ENCODE results near the gene ILF3. TPM values are rescaled to one million over a fixed set of nuclear protein-coding genes. Genes with fewer than 3 reads are reported as not detected.

Gene ILF3
- total RNA-seq (100 to 1,000 TPM; 150 to 264 (median 221) TPM), polyA plus RNA-seq (100 to 1,000 TPM in 2 of 3 donors, 10 to 100 TPM in 1; 82.9 to 152 (median 143) TPM)
- long read RNA-seq, donor 1, full-length matches to known transcripts = 16 of 88 reads
- long read RNA-seq, donor 1, partial matches to known transcripts = 72 of 88 reads
- long read RNA-seq, donor 1, other reads (novel, unspliced or antisense) = 0 of 88 reads
- long read RNA-seq, donor 2, full-length matches to known transcripts = 15 of 28 reads
- long read RNA-seq, donor 2, partial matches to known transcripts = 13 of 28 reads
- long read RNA-seq, donor 2, other reads (novel, unspliced or antisense) = 0 of 28 reads

DNA sequence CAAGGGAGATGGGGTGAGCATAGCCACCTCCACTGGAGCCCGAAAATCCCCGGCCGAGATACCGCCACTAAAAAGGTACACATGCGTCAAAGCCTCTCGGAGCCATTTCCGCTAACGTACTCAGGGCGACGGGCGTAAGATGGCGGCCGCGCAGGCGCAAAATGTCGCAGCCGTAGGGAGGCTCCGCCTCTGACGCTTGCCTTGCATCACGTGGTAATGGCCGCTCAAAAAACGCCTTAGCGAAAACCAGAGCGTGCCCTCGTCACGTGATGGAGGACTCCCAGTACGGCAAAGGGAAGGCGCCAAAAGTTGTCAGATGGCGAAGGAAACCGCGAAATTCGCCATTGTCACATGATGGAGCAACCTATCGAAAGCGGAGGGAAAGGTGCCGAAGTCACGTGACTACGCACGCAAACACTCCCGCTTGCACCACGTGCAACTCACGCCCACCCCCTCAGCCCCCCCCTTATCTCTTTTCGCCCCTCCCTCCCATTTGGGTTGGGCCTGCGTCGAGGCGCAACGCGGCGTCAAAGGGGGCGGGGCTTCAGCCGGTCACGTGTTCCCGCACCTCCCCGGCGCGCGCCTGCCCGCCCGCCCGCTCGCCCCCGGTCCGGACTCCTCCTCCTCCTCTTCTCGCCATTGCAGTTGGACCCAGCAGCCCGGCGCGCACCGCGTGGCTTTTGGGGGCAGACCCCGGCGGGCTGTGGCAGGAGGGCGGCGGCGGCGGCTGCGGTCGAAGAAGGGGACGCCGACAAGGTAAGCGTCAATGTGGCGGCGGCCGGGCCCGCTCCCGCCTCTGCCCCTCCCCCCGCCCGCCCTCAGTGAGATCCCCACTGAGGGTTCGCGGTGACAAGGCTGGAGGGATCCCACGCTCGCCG, at the start of gene ILF3:
ILF3 (plus strand) TSS at position 615 of the 878 bp plus-strand sequence. CDS start 16,260 bp downstream, outside the sequence.
- peak; percentile 99 for DNase-seq
- H3K27ac ChIP-seq = peak within 1 kb of the TSS; percentile 96 to 100 (median 98)
- H3K27me3 ChIP-seq (replicated peaks in 1 of 7) = no peaks in the 10 kb centered on the region
- WGBS, 5 donors = 0 to 1% (median 0%) methylated on average over 31 to 91 of the region's 91 CpGs
- intact Hi-C loops (cut with DNase I; ENCODE audit: low total_unique reads) = no loop called here
- H3K9me3 ChIP-seq = no peaks in the 10 kb centered on the region
- TF ChIP-seq POLR2A (IDR thresholded peaks at IDR 0.05) = peak; percentile 78 to 96 (median 92)
- TF ChIP-seq POLR2AphosphoS5 (IDR thresholded peaks at IDR 0.05) = peak; percentile 99 to 100 (median 100)
- TF ChIP-seq, protein P1, sequence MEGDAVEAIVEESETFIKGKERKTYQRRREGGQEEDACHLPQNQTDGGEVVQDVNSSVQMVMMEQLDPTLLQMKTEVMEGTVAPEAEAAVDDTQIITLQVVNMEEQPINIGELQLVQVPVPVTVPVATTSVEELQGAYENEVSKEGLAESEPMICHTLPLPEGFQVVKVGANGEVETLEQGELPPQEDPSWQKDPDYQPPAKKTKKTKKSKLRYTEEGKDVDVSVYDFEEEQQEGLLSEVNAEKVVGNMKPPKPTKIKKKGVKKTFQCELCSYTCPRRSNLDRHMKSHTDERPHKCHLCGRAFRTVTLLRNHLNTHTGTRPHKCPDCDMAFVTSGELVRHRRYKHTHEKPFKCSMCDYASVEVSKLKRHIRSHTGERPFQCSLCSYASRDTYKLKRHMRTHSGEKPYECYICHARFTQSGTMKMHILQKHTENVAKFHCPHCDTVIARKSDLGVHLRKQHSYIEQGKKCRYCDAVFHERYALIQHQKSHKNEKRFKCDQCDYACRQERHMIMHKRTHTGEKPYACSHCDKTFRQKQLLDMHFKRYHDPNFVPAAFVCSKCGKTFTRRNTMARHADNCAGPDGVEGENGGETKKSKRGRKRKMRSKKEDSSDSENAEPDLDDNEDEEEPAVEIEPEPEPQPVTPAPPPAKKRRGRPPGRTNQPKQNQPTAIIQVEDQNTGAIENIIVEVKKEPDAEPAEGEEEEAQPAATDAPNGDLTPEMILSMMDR (IDR thresholded peaks at IDR 0.05 in 8 of 11, conservative IDR thresholded peaks at IDR 0.05 in 3 of 11) = peak in 2 of 11 experiments; percentile 9 to 34
- peaks cover 0 to 28% (median 2%) of the 10 kb centered on the region in 6 donors for H3K36me3 ChIP-seq
- H3K4me1 ChIP-seq = peaks cover 35 to 63% (median 56%) of the 10 kb centered on the region in 6 donors
- peak within 1 kb of the TSS; percentile 88 to 100 (median 98) for H3K4me3 ChIP-seq

DNA sequence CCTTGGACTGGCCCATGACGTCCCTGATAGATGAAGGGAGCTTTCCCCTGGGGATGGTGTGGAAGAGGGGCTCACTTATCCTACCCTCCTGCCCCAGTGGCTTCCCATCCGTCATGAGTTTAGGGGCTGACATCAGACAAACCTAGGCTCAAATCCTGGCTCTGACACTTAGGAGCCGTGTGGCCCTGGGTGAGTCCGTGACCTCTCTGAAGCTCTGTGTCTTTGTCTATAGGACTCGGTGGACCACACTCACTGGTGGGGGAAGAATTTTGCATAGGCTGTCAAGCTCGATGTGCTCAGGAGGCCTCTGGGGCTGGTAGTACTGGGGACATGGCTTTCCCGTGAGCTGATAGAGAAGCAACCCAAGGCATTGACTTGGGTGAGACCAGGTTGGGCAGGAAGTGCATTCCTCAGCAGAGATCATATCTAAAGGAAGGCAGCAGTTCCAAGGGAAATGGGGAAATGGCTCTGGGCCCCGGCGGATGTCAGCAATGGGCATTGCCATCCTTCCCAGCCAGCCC, 49.6 kb upstream of the ILF3 start:
- peak overlapping the region; percentile 97 to 100 (median 100) for H3K27ac ChIP-seq
- H3K36me3 ChIP-seq = peaks cover 0 to 14% (median 0%) of the 10 kb centered on the region in 6 donors
- 20 to 45% (median 21%) methylated on average over 8 to 9 of the region's 9 CpGs for WGBS, 5 donors
- peak; percentile 88 for DNase-seq
- TF ChIP-seq POLR2A (IDR thresholded peaks at IDR 0.05) (peak in 1 of 3 donors; percentile 45), POLR2AphosphoS5 (IDR thresholded peaks at IDR 0.05) (peak in 2 of 3 donors; percentile 79 to 84)
- TF ChIP-seq, protein P1 (IDR thresholded peaks at IDR 0.05 in 8 of 11, conservative IDR thresholded peaks at IDR 0.05 in 3 of 11) = no peak
- intact Hi-C loops (cut with DNase I; ENCODE audit: low total_unique reads) = no loop called here
- no peaks in the 10 kb centered on the region for H3K9me3 ChIP-seq
- peak overlapping the region; percentile 4 to 99 (median 98) for H3K4me3 ChIP-seq
- H3K4me1 ChIP-seq = peaks cover 47 to 78% (median 64%) of the 10 kb centered on the region in 6 donors
- H3K27me3 ChIP-seq (replicated peaks in 1 of 7) = no peaks in the 10 kb centered on the region

DNA sequence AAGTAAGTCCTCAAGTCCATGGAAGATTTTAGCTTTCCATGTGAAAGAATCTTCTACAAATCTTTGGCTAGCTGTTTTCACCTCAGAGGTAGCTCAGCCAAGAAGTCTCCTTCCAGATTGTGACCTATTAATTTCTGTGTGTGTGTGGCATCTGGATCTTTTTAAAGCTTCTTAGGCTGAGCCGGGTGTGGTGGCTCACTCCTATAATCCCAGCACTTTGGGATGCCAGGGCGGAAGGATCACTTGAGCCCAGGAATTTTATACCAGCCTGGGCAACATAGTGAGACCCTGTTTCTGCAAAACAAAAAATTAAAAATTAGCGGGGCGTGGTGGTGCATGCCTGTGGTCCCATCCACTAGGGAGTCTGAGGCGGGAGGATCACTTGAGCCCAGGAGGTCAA, 42.2 kb upstream of the ILF3 start:
- peaks cover 49 to 100% (median 91%) of the 10 kb centered on the region in 6 donors for H3K4me1 ChIP-seq
- 78 to 87% (median 84%) methylated on average over 5 of the region's 5 CpGs for WGBS, 5 donors
- H3K27ac ChIP-seq = peak overlapping the region; percentile 13 to 79 (median 68)
- H3K9me3 ChIP-seq = no peaks in the 10 kb centered on the region
- intact Hi-C loops (cut with DNase I; ENCODE audit: low total_unique reads) = no loop called here
- H3K27me3 ChIP-seq (replicated peaks in 1 of 7) = no peaks in the 10 kb centered on the region
- peaks cover 0 to 69% (median 7%) of the 10 kb centered on the region in 6 donors for H3K36me3 ChIP-seq
- TF ChIP-seq, protein P1 (IDR thresholded peaks at IDR 0.05 in 8 of 11, conservative IDR thresholded peaks at IDR 0.05 in 3 of 11) = no peak
- TF ChIP-seq POLR2AphosphoS5 (IDR thresholded peaks at IDR 0.05) (no peak), POLR2A (IDR thresholded peaks at IDR 0.05) (no peak)
- H3K4me3 ChIP-seq = no peak overlapping the region
- DNase-seq = no peak
